HEK293 (cell line): ENCODE measurements around the gene TLE3.

Experiments
- CTCF ChIA-PET: fragments of 350-600 bp; formaldehyde crosslinking; extraction: SDS; loops from one replicate; lab custom pipeline; 2021; ENCODE audit warnings: antibody characterized with exemption; lab: Yijun Ruan, JAX
- POLR2A ChIA-PET: fragments of 300-600 bp; formaldehyde crosslinking; extraction: SDS; loops from one replicate; lab custom pipeline; 2020; ENCODE audit warnings: antibody characterized with exemption, inconsistent platforms; lab: Yijun Ruan, JAX
- H3K27ac ChIP-seq: fragments of 200-500 bp; sonication (Bioruptor generic); 2 replicates; pipeline ENCODE4 v1.5.1; 2014; ENCODE audit warnings: low read depth, low read length, control low read depth, inconsistent platforms; ENCODE audit errors: extremely low read depth
- H3K36me3 ChIP-seq, 2 experiments: fragments of 200-500 bp in 1 of 2; sonication (Bioruptor generic) in 1 of 2; 1 replicate in 1 of 2; 2 replicates in 1 of 2; pipeline ENCODE4 v1.5.1; 2014 to 2017; ENCODE audit warnings: inconsistent platforms in 2 of 2, low read length in 2 of 2; ENCODE audit not compliant: control insufficient read depth in 2 of 2, insufficient read depth in 1 of 2
- H3K4me1 ChIP-seq: fragments of 200-500 bp; sonication (Bioruptor generic); 2 replicates; pipeline ENCODE4 v1.5.1; 2014; ENCODE audit warnings: mild to moderate bottlenecking, low read length, inconsistent platforms; ENCODE audit not compliant: control insufficient read depth, insufficient read depth
- H3K4me3 ChIP-seq: 2 replicates; pipeline ENCODE4 v1.5.1; 2011; ENCODE audit warnings: low read depth, mild to moderate bottlenecking, control low read depth, low read length, moderate library complexity
- H3K9me3 ChIP-seq: fragments of 200-500 bp; sonication (Bioruptor generic); 2 replicates; pipeline ENCODE4 v1.5.1; 2014; ENCODE audit warnings: low read depth, low read length, inconsistent platforms; ENCODE audit not compliant: control insufficient read depth, insufficient read depth
- GLI2 ChIP-seq: fragments of 450-650 bp; formaldehyde crosslinking; IDR thresholded peaks from 2 replicates; pipeline ENCODE4; 2017; ENCODE audit warnings: missing biosample characterization, missing genetic modification characterization, low read depth, borderline replicate concordance
- KLF9 ChIP-seq: fragments of 450-650 bp; formaldehyde crosslinking; IDR thresholded peaks from 2 replicates; pipeline ENCODE4 v1.5.1; 2016; ENCODE audit warnings: missing biosample characterization, missing genetic modification characterization, low read depth
- OSR2 ChIP-seq: fragments of 450-650 bp; formaldehyde crosslinking; IDR thresholded peaks from 2 replicates; pipeline ENCODE4 v1.5.1; 2016; ENCODE audit warnings: missing biosample characterization, missing genetic modification characterization
- RBAK ChIP-seq: fragments of 450-650 bp; formaldehyde crosslinking; IDR thresholded peaks from 2 replicates; pipeline ENCODE4 v1.5.1; 2016; ENCODE audit warnings: missing biosample characterization, missing genetic modification characterization
- REPIN1 ChIP-seq: fragments of 450-650 bp; formaldehyde crosslinking; IDR thresholded peaks from 2 replicates; pipeline ENCODE4 v1.5.1; 2017; ENCODE audit warnings: missing biosample characterization, missing genetic modification characterization, low read depth
- SP3 ChIP-seq: fragments of 450-650 bp; formaldehyde crosslinking; IDR thresholded peaks from 2 replicates; pipeline ENCODE4 v1.5.1; 2016; ENCODE audit warnings: missing biosample characterization, missing genetic modification characterization
- YY1 ChIP-seq: fragments of 450-650 bp; formaldehyde crosslinking; IDR thresholded peaks from 2 replicates; pipeline ENCODE4 v1.5.1; 2018; ENCODE audit warnings: missing biosample characterization, missing genetic modification characterization
- ZBTB48 ChIP-seq: fragments of 450-650 bp; formaldehyde crosslinking; IDR thresholded peaks from 2 replicates; pipeline ENCODE4 v1.5.1; 2016; ENCODE audit warnings: missing biosample characterization, missing genetic modification characterization
- ZNF174 ChIP-seq: fragments of 450-650 bp; formaldehyde crosslinking; IDR thresholded peaks from 2 replicates; pipeline ENCODE4 v1.5.0; 2017; ENCODE audit warnings: missing biosample characterization, mild to moderate bottlenecking, missing genetic modification characterization
- ZNF223 ChIP-seq: fragments of 450-650 bp; formaldehyde crosslinking; IDR thresholded peaks from 2 replicates; pipeline ENCODE4 v1.5.1; 2016; ENCODE audit warnings: missing biosample characterization, missing genetic modification characterization
- ZNF23 ChIP-seq: fragments of 450-650 bp; formaldehyde crosslinking; IDR thresholded peaks from 2 replicates; pipeline ENCODE4 v1.5.1; 2016; ENCODE audit warnings: missing biosample characterization, missing genetic modification characterization, borderline replicate concordance
- ZNF302 ChIP-seq: fragments of 450-650 bp; formaldehyde crosslinking; IDR thresholded peaks from 2 replicates; pipeline ENCODE4 v1.5.1; 2016; ENCODE audit warnings: missing biosample characterization, missing genetic modification characterization, low read depth
- ZNF404 ChIP-seq: fragments of 450-650 bp; formaldehyde crosslinking; IDR thresholded peaks from 2 replicates; pipeline ENCODE4 v1.5.1; 2017; ENCODE audit warnings: missing biosample characterization, missing genetic modification characterization
- ZNF48 ChIP-seq: fragments of 450-650 bp; formaldehyde crosslinking; IDR thresholded peaks from 2 replicates; pipeline ENCODE4 v1.5.1; 2016; ENCODE audit warnings: missing biosample characterization, missing genetic modification characterization
- ZNF514 ChIP-seq: fragments of 450-650 bp; formaldehyde crosslinking; IDR thresholded peaks from 2 replicates; pipeline ENCODE4 v1.5.1; 2016; ENCODE audit warnings: missing biosample characterization, missing genetic modification characterization
- ZNF561 ChIP-seq: fragments of 450-650 bp; IDR thresholded peaks from 2 replicates; pipeline ENCODE4 v1.5.1; 2018; ENCODE audit warnings: missing biosample characterization, missing genetic modification characterization, borderline replicate concordance
- ZNF623 ChIP-seq: fragments of 450-650 bp; formaldehyde crosslinking; IDR thresholded peaks from 2 replicates; pipeline ENCODE4 v1.5.1; 2016; ENCODE audit warnings: missing biosample characterization, missing genetic modification characterization
- ZNF747 ChIP-seq: fragments of 450-650 bp; formaldehyde crosslinking; IDR thresholded peaks from 2 replicates; pipeline ENCODE4 v1.5.1; 2016; ENCODE audit warnings: missing biosample characterization, missing genetic modification characterization
- ZNF791 ChIP-seq: fragments of 450-650 bp; formaldehyde crosslinking; IDR thresholded peaks from 2 replicates; pipeline ENCODE4 v1.5.1; 2016; ENCODE audit warnings: missing biosample characterization, missing genetic modification characterization
- ZNF837 ChIP-seq: fragments of 450-650 bp; formaldehyde crosslinking; IDR thresholded peaks from 2 replicates; pipeline ENCODE4 v1.5.1; 2016; ENCODE audit warnings: missing biosample characterization, missing genetic modification characterization
- TF ChIP-seq, protein P1 (sequence below): fragments of 450-650 bp; formaldehyde crosslinking; IDR thresholded peaks from 2 replicates; pipeline ENCODE4 v1.5.1; 2016; ENCODE audit warnings: missing biosample characterization, missing genetic modification characterization
- TF ChIP-seq, protein P2 (sequence below): fragments of 450-650 bp; formaldehyde crosslinking; IDR thresholded peaks from 2 replicates; pipeline ENCODE4 v1.5.1; 2016; ENCODE audit warnings: missing biosample characterization, missing genetic modification characterization
- TF ChIP-seq, protein P3 (sequence below): fragments of 450-650 bp; formaldehyde crosslinking; IDR thresholded peaks from 2 replicates; pipeline ENCODE4 v1.5.1; 2016; ENCODE audit warnings: missing biosample characterization, missing genetic modification characterization
- TF ChIP-seq, protein P4 (sequence below): fragments of 450-650 bp; formaldehyde crosslinking; IDR thresholded peaks from 2 replicates; pipeline ENCODE4; 2016; ENCODE audit warnings: missing biosample characterization, missing genetic modification characterization
- TF ChIP-seq, protein P5 (sequence below): fragments of 450-650 bp; formaldehyde crosslinking; IDR thresholded peaks from 2 replicates; pipeline ENCODE4 v1.5.1; 2016; ENCODE audit warnings: missing biosample characterization, missing genetic modification characterization
- TF ChIP-seq, protein P6 (sequence below): fragments of 450-650 bp; formaldehyde crosslinking; optimal IDR thresholded peaks from 2 replicates; pipeline ENCODE3; 2016; ENCODE audit warnings: missing biosample characterization, mild to moderate bottlenecking, missing genetic modification characterization

The TLE3 gene

DNA sequence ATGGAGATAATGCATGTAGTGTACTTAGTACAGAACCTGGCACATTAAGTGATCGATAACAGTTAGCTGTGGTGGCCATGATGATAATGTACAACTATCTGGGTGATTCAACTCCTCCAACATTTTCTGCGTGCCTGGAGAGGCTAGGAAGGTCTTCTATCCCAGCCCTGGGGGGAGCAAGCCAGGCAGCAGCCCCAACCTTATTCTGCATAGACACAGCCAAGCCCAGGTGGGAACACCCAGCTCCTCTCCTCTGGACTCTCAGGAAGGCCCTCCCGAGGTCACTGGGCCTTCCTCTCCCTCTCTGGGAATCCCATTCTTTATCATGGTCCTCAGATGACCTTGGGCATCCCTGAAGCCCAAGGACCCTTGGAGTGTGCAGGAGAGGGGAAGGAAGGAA, 5.1 kb upstream of the TLE3 start:
- ChIA-PET CTCF (interaction anchor here (1.4 to 3.0 kb wide), 4 partner anchors 8 to 385 kb away, joined by 3 to 13 read pairs (median 6); no protein-coding TSS in a partner anchor), POLR2A (interaction anchor here (1.5 to 7.0 kb wide), 2 partner anchors 8 to 52 kb away, joined by 4 to 134 read pairs; no protein-coding TSS in a partner anchor)
- Histone ChIP-seq H3K4me1 (peaks cover 20% of the 10 kb centered on the region), H3K4me3 (no peak overlapping the region), H3K36me3 (no peaks in the 10 kb centered on the region), H3K9me3 (no peaks in the 10 kb centered on the region), H3K27ac (no peak overlapping the region)
- TF ChIP-seq RBAK (tag by site-specific recombination): no peak
- TF ChIP-seq ZNF223 (tag by site-specific recombination): no peak
- no peak for TF ChIP-seq ZBTB48 (tag by site-specific recombination)
- TF ChIP-seq ZNF23 (tag by site-specific recombination): no peak
- no peak for TF ChIP-seq SP3
- TF ChIP-seq, protein P1, sequence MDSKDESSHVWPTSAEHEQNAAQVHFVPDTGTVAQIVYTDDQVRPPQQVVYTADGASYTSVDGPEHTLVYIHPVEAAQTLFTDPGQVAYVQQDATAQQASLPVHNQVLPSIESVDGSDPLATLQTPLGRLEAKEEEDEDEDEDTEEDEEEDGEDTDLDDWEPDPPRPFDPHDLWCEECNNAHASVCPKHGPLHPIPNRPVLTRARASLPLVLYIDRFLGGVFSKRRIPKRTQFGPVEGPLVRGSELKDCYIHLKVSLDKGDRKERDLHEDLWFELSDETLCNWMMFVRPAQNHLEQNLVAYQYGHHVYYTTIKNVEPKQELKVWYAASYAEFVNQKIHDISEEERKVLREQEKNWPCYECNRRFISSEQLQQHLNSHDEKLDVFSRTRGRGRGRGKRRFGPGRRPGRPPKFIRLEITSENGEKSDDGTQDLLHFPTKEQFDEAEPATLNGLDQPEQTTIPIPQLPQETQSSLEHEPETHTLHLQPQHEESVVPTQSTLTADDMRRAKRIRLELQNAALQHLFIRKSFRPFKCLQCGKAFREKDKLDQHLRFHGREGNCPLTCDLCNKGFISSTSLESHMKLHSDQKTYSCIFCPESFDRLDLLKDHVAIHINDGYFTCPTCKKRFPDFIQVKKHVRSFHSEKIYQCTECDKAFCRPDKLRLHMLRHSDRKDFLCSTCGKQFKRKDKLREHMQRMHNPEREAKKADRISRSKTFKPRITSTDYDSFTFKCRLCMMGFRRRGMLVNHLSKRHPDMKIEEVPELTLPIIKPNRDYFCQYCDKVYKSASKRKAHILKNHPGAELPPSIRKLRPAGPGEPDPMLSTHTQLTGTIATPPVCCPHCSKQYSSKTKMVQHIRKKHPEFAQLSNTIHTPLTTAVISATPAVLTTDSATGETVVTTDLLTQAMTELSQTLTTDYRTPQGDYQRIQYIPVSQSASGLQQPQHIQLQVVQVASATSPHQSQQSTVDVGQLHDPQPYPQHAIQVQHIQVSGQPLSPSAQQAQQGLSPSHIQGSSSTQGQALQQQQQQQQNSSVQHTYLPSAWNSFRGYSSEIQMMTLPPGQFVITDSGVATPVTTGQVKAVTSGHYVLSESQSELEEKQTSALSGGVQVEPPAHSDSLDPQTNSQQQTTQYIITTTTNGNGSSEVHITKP (tag by site-specific recombination): no peak
- TF ChIP-seq, protein P2, sequence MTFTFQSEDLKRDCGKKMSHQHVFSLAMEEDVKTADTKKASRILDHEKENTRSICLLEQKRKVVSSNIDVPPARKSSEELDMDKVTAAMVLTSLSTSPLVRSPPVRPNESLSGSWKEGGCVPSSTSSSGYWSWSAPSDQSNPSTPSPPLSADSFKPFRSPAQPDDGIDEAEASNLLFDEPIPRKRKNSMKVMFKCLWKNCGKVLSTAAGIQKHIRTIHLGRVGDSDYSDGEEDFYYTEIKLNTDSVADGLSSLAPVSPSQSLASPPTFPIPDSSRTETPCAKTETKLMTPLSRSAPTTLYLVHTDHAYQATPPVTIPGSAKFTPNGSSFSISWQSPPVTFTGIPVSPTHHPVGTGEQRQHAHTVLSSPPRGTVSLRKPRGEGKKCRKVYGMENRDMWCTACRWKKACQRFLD (tag by site-specific recombination): no peak
- TF ChIP-seq REPIN1 (tag by site-specific recombination): no peak
- TF ChIP-seq ZNF747 (tag by site-specific recombination): no peak
- no peak for TF ChIP-seq ZNF837 (tag by site-specific recombination)

DNA sequence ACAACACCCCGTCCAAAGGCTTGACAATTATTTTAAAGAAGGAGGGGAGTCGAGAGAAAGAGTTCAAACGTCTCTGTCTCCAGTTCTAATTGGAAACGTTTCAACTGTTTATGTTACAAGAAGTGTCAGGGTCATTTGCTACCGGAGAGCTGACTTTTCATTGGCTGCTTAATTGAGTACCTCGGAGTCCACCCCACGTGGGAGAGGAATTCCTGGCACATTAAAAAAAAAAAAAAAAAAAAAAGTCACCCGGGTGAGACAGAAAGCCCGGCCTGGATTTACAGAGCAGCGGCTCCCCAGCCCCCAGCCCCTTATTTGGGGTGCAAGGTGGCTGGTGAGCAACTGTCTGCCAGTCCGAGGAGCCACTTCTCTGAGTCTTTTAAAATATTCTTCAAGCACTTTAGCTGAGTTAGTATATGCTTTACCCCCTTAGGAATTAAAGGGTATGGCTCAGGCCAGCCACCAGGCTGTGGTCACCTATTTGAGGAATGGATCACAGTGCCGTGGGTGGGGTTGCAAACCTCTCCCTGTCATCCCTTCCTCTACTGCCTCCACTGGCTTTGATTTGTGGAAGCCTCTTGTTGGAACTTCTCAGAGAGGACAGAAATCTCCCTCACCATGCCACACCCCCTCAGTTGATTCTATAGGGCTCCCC, 3.9 kb upstream of the TLE3 start:
- ChIA-PET CTCF (interaction anchor here (0.5 to 3.0 kb wide), 13 partner anchors 9 to 535 kb away, joined by 3 to 13 read pairs (median 4); no protein-coding TSS in a partner anchor), POLR2A (interaction anchor here (0.5 to 7.0 kb wide), 23 partner anchors 9 to 639 kb away, joined by 3 to 134 read pairs (median 4); no protein-coding TSS in a partner anchor)
- peak overlapping the region; percentile 99 for H3K27ac ChIP-seq
- H3K9me3 ChIP-seq: no peaks in the 10 kb centered on the region
- H3K4me1 ChIP-seq: peaks cover 20% of the 10 kb centered on the region
- H3K36me3 ChIP-seq: no peaks in the 10 kb centered on the region
- H3K4me3 ChIP-seq: no peak overlapping the region
- no peak for TF ChIP-seq ZNF404 (tag by site-specific recombination)
- TF ChIP-seq, protein P3, sequence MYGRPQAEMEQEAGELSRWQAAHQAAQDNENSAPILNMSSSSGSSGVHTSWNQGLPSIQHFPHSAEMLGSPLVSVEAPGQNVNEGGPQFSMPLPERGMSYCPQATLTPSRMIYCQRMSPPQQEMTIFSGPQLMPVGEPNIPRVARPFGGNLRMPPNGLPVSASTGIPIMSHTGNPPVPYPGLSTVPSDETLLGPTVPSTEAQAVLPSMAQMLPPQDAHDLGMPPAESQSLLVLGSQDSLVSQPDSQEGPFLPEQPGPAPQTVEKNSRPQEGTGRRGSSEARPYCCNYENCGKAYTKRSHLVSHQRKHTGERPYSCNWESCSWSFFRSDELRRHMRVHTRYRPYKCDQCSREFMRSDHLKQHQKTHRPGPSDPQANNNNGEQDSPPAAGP (tag by site-specific recombination): peak; percentile 66; the same call in 1 of the 2 replicates
- peak; percentile 74; the same call in 1 of the 2 replicates for TF ChIP-seq ZNF561 (tag by site-specific recombination)
- 0 out of 2 replicates have a peak, but pooled peaks have one; percentile 4 for TF ChIP-seq GLI2 (tag by site-specific recombination)
- no peak for TF ChIP-seq ZNF514 (tag by site-specific recombination)
- no peak for TF ChIP-seq ZNF302
- peak; percentile 71 for TF ChIP-seq KLF9 (tag by site-specific recombination)
- TF ChIP-seq, protein P4, sequence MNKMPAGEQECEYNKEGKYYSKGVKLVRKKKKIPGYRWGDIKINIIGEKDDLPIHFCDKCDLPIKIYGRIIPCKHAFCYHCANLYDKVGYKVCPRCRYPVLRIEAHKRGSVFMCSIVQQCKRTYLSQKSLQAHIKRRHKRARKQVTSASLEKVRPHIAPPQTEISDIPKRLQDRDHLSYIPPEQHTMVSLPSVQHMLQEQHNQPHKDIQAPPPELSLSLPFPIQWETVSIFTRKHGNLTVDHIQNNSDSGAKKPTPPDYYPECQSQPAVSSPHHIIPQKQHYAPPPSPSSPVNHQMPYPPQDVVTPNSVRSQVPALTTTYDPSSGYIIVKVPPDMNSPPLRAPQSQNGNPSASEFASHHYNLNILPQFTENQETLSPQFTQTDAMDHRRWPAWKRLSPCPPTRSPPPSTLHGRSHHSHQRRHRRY (tag by site-specific recombination): no peak
- TF ChIP-seq ZNF791 (tag by site-specific recombination): no peak
- no peak for TF ChIP-seq ZNF174
- TF ChIP-seq ZNF48 (tag by site-specific recombination): no peak
- peak; percentile 94 for TF ChIP-seq OSR2 (tag by site-specific recombination)
- TF ChIP-seq, protein P5, sequence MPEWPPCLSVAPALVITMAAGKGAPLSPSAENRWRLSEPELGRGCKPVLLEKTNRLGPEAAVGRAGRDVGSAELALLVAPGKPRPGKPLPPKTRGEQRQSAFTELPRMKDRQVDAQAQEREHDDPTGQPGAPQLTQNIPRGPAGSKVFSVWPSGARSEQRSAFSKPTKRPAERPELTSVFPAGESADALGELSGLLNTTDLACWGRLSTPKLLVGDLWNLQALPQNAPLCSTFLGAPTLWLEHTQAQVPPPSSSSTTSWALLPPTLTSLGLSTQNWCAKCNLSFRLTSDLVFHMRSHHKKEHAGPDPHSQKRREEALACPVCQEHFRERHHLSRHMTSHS (tag by site-specific recombination): no peak
- no peak for TF ChIP-seq YY1 (tag by site-specific recombination)
- TF ChIP-seq ZNF623: no peak
- TF ChIP-seq, protein P6, sequence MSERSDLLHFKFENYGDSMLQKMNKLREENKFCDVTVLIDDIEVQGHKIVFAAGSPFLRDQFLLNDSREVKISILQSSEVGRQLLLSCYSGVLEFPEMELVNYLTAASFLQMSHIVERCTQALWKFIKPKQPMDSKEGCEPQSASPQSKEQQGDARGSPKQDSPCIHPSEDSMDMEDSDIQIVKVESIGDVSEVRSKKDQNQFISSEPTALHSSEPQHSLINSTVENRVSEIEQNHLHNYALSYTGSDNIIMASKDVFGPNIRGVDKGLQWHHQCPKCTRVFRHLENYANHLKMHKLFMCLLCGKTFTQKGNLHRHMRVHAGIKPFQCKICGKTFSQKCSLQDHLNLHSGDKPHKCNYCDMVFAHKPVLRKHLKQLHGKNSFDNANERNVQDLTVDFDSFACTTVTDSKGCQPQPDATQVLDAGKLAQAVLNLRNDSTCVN (tag by site-specific recombination): no peak
